Breast epithelium (tissue), 3 donors: ENCODE measurements around the gene DYNC1I1.

Experiments
- POLR2A ChIP-seq: fragments of 450-650 bp; IDR thresholded peaks from one replicate; pipeline ENCODE4 v1.6.1; 2016; ENCODE audit warnings: antibody characterized with exemption, mild to moderate bottlenecking, moderate library complexity
- POLR2AphosphoS5 ChIP-seq, 3 donors: sonication (generic); formaldehyde crosslinking; IDR thresholded peaks; one replicate each; pipeline ENCODE4 v1.6.1; 2017; ENCODE audit warnings: antibody characterized with exemption in 3 of 3
- TF ChIP-seq, protein P1 (sequence below), 3 donors: fragments of 450-650 bp; IDR thresholded peaks; one replicate each; pipeline ENCODE4 v1.5.1; 2016 to 2017; ENCODE audit warnings: antibody characterized with exemption in 3 of 3, mild to moderate bottlenecking in 3 of 3, moderate library complexity in 3 of 3

DNA sequence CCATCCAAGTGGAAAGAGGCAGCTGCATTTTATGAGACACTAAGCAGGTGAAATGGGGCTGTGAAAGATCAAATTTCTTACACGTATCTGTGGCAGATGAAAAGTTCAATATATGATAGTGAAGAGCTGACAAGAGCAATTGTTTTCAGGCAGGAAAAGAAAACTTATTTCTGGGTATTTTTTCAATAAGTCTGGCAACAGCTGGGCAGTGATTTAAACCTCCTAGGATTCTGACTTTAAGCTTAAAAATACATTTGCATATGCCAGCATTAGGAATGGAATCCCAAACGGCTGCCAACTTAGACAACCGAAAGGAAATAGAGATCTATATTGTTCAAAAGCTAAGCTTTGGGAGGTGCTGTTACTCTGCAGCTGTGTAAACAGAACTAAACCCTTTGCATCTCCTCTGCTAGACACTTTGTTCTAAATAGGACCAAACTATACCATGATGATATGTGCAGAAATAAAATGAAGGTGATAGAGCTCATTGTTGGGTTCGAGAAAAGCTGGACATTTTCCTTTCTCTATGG is 26.1 kb downstream of the DYNC1I1 start:
- TF ChIP-seq, protein P1, sequence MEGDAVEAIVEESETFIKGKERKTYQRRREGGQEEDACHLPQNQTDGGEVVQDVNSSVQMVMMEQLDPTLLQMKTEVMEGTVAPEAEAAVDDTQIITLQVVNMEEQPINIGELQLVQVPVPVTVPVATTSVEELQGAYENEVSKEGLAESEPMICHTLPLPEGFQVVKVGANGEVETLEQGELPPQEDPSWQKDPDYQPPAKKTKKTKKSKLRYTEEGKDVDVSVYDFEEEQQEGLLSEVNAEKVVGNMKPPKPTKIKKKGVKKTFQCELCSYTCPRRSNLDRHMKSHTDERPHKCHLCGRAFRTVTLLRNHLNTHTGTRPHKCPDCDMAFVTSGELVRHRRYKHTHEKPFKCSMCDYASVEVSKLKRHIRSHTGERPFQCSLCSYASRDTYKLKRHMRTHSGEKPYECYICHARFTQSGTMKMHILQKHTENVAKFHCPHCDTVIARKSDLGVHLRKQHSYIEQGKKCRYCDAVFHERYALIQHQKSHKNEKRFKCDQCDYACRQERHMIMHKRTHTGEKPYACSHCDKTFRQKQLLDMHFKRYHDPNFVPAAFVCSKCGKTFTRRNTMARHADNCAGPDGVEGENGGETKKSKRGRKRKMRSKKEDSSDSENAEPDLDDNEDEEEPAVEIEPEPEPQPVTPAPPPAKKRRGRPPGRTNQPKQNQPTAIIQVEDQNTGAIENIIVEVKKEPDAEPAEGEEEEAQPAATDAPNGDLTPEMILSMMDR (IDR thresholded peaks at IDR 0.05): no peak
- TF ChIP-seq POLR2AphosphoS5 (IDR thresholded peaks at IDR 0.05) (no peak), POLR2A (no peak)
